GM06990 (cell line): ENCODE data around the gene PTPRN2.

Experiments used
- DNase-seq: peaks from one replicate; pipeline ENCODE4 v3.0.0-alpha.2; 2011; ENCODE audit not compliant: insufficient read length; ENCODE audit errors: extremely low read depth
- H3K27me3 ChIP-seq: replicated peaks from 2 replicates; pipeline ENCODE4 v1.6.0; 2011; ENCODE audit warnings: low read length; ENCODE audit not compliant: control insufficient read depth, insufficient read depth
- H3K36me3 ChIP-seq: 2 replicates; pipeline ENCODE4 v1.5.1; 2011; ENCODE audit warnings: low read length; ENCODE audit not compliant: control insufficient read depth, insufficient read depth
- H3K4me3 ChIP-seq: replicated peaks from 2 replicates; pipeline ENCODE4 v1.5.1; 2011; ENCODE audit warnings: low read depth, mild to moderate bottlenecking, control low read depth, low read length
- CTCF ChIP-seq: IDR thresholded peaks from 2 replicates; pipeline ENCODE4 v1.5.1; 2011; ENCODE audit warnings: low read length, control low read depth, mild to moderate bottlenecking, inconsistent platforms; ENCODE audit not compliant: insufficient read depth, poor library complexity, severe bottlenecking

Gene PTPRN2

GRCh38 chr7:157603005-157603404 is 984.6 kb downstream of the PTPRN2 start:
- no peak for DNase-seq
- H3K4me3 ChIP-seq: no peak overlapping the region
- no peaks in the 10 kb centered on the region for H3K27me3 ChIP-seq
- TF ChIP-seq CTCF: no peak
- H3K36me3 ChIP-seq: no peaks in the 10 kb centered on the region

GRCh38 chr7:157602581-157602980 is 985.0 kb downstream of the PTPRN2 start:
- no peak for DNase-seq
- no peaks in the 10 kb centered on the region for H3K36me3 ChIP-seq
- no peaks in the 10 kb centered on the region for H3K27me3 ChIP-seq
- H3K4me3 ChIP-seq: no peak overlapping the region
- TF ChIP-seq CTCF: no peak

- Histone ChIP-seq H3K4me3 (no peak overlapping the region), H3K27me3 (no peaks in the 10 kb centered on the region), H3K36me3 (no peaks in the 10 kb centered on the region)
- no peak for TF ChIP-seq CTCF
- DNase-seq: no peak
Measured at GRCh38 chr7:157602156-157602555, 985.5 kb downstream of the PTPRN2 start.

- Histone ChIP-seq H3K4me3 (no peak overlapping the region), H3K36me3 (no peaks in the 10 kb centered on the region), H3K27me3 (no peaks in the 10 kb centered on the region)
- no peak for TF ChIP-seq CTCF
- no peak for DNase-seq
Measured at GRCh38 chr7:157601530-157601929, 986.1 kb downstream of the PTPRN2 start.

GRCh38 chr7:157599491-157599890 is 988.1 kb downstream of the PTPRN2 start:
- DNase-seq: no peak

More at GRCh38 chr7:157599491-157599890, 988.1 kb downstream of the PTPRN2 start:
- Histone ChIP-seq H3K27me3 (no peaks in the 10 kb centered on the region), H3K4me3 (no peak overlapping the region), H3K36me3 (no peaks in the 10 kb centered on the region)
- TF ChIP-seq CTCF: no peak
